Frontal cortex (tissue), 4 donors: ENCODE results near the gene ADAM23. TPM values are rescaled to one million over a fixed set of nuclear protein-coding genes. Genes with fewer than 3 reads are reported as not detected.

Source experiments
- DNase-seq, 2 donors: peaks; one replicate each; pipeline ENCODE4 v3.0.0; 2012; ENCODE audit warnings: low spot score in 2 of 2
- FAIRE-seq: peaks from 2 replicates; lab custom pipeline; 2012; peaks lifted over from hg19 to GRCh38; lab: Jason Lieb, UNC
- total RNA-seq: library from RNA; depleted of rRNA; stranded (reverse); fragments of >200 nt; gene quantifications from one replicate; pipeline ENCODE4 v1.2.3, GENCODE V29; 2014
- donor health status: control.
- donor health status: control.
- donor health status: control.

ADAM23 gene
- total RNA-seq, 1 donor from 2014 or later = 20.0 TPM

DNA sequence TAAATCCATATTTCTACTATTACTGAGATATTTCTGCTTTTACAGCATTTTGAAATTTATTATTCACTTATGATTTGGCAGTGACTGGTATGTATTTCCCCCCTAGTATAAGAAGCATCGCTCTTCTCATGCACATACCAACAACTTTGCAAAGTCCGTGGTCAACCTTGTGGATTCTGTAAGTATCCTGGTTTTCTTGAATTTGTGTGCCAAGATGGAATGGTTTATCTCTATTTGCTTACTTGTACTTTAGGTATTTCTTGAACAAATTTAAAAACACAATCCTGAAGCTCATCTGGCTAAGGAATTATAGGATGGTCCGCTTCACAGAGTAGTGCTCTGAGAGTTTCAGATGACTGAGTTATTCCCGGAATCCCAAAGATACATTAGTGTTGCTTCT is 114.0 kb downstream of the ADAM23 start:
- DNase-seq (no peak), FAIRE-seq (no peak)

DNA sequence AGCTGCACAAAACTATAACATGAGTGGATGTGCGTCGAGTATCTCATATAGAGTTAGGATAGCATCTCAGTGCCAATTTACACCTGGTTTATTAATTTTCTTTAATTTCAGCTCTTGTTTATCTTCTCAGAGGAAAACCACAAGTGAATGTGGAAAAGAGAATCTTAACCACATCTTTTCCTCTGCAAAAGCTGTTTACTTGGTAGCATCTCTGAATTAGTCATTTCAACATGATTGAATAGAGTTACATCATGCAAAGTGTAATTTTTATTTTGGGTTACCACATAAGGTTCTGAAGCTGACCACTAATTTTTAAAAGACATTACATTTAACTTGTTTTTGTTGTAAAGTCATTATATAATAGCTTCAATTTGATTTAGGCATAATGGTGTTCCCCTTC is 115.2 kb downstream of the ADAM23 start:
- DNase-seq (no peak), FAIRE-seq (no peak)

DNA sequence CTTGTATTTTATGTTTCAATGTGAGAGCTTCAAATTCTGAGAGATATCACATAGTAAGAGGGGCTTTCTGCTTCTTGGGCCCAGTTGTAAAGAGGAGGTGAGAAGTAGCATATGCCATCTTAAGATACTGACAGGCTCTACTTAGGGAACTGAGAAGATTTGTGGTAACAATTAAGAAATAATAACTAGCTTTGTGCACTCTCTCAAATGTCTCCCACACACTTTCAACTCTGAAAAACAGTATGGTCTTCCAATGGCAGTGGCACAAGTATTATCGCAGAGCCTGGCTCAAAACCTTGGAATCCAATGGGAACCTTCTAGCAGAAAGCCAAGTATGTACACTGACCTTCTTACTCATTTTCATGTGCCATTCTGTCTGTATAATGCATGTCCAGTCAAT is 118.6 kb downstream of the ADAM23 start:
- FAIRE-seq = no peak
- no peak for DNase-seq

- FAIRE-seq = no peak
- no peak for DNase-seq
These were observed 119.0 kb downstream of the ADAM23 start for GRCh38 chr2:206562375-206562774.

DNA sequence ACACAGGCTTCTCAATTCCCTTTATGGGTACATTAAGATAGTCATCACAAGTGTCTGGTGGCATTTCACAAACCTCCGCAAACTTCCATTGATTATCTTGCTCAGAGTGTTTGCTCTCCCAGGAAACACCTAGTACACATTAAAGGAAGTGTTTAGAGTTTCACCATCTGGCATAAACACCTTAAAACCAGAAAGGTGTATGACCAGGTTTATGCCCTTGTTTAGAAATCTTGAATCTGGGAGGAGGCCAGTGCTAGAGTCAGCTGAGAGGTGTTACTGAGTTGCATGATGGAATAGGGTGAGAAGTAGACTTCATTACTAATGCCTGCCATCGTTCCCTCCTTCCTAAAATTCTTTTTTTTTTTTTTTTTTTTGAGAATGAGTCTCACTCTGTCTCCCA is 120.0 kb downstream of the ADAM23 start:
- FAIRE-seq = no peak
- DNase-seq = no peak

GRCh38 chr2:206565666-206566065 is 122.3 kb downstream of the ADAM23 start:
- FAIRE-seq = no peak
- no peak for DNase-seq

- no peak for FAIRE-seq
- DNase-seq = no peak
These were observed 126.1 kb downstream of the ADAM23 start for GRCh38 chr2:206569470-206569869.

- no peak for DNase-seq
- FAIRE-seq = no peak
These were observed 126.9 kb downstream of the ADAM23 start for GRCh38 chr2:206570199-206570598.

GRCh38 chr2:206572725-206573124 is 129.4 kb downstream of the ADAM23 start:
- DNase-seq (no peak), FAIRE-seq (no peak)

DNA sequence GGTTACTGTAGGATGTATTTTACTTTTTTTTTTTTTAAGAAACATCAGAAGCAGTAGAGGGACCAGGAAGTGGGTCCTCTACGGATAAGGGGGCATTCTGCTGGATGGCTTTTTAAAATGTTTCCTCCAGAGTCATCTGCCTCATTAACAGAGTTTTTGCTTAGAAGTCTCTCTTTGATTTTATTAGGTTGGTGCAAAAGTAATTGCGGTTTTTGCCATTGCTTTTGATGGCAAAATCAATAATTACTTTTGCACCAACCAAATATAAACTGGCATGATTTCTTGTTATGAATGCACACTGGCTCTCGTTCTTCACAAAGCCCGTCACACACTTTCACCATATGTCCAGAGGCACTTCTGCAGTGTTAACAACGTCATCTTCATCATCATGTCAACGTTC is 130.5 kb downstream of the ADAM23 start:
- DNase-seq = no peak
- no peak for FAIRE-seq

DNA sequence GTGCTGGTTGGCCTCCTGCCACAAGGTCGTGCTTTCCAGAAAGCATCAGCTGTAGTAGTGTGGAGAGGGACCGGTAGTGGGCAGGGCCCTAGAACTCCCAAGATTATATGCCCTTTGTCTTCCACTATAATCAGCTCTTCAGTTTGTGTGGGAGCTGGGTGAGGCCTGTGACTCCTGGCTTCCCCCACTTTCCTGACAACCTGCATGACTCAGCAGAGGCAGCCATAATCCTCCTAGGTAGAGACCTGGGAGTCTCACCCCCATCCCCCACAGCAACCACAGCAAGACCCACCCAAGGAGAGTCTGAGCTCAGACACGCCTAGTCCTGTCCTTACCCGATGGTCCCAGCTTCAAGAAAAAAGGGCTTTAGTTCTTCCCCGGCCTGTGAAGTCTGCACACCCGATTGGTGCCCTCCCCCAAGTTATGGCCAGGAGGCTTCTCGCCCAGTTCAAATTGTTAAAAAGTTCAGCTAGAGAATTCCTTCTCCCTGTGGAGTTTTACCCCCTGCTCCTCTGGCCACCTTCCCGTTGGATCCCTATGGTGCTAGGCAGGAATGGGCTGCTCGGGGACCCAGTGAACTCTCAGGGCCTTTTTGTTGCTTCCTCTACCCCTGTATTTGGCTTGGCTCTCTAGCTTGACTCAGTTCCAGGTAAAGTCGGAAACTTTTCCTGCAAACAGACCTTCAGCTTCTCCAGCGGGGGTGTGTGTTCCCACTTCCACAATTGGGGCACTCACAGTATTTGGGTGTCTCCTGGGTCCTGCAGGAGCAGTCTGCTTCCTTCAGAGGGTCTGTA is 141.2 kb downstream of the ADAM23 start:
- FAIRE-seq (no peak), DNase-seq (no peak)

DNA sequence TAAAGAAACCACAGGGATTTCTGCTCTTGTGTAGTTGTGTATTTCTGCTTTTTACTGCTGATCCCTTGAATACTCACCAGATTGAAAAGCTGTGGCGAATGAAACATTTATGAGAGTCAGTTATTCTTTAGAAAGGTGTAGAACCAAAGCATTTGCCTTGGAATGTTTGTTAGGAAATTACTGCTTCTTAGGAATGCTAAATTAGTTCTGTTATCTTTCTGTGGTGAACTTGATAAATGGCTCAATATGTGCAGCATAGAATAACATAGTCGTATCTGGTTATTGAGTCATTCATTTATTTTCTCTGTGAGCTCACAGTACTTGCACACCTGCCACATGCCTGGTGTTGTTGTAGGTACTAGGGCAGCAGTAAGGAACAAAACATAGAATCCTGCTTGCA is 142.0 kb downstream of the ADAM23 start:
- no peak for DNase-seq

GRCh38 chr2:206586609-206587008 is 143.3 kb downstream of the ADAM23 start:
- FAIRE-seq (no peak), DNase-seq (no peak)

More for the DNA sequence above, 142.0 kb downstream of the ADAM23 start:
- no peak for FAIRE-seq

DNA sequence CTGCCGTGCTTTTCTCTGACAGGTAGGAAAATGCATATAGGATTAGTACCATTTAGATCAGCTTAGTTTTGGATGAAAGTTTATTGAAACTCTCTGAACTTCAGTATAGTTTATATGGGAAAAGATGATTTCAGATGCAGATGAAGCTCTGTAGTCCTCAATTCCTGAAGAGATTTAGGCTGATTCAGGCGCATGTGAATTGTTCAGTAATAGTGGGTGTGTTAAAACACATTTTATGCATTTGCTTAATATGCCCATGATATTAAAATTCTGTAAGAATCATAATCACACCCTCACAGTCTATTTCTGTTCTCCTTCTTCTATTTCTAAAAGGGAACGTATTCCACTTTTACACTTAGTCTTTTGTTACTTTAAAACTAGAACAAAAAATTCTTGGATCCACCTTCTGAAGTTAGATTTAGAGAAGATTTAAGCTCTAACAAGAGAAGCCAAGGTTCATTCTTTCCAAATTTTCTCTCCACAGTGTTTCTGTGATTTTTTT is 154.4 kb downstream of the ADAM23 start:
- DNase-seq = no peak
- no peak for FAIRE-seq

- DNase-seq (no peak), FAIRE-seq (no peak)
These were observed 159.9 kb downstream of the ADAM23 start for GRCh38 chr2:206603243-206603642.

DNA sequence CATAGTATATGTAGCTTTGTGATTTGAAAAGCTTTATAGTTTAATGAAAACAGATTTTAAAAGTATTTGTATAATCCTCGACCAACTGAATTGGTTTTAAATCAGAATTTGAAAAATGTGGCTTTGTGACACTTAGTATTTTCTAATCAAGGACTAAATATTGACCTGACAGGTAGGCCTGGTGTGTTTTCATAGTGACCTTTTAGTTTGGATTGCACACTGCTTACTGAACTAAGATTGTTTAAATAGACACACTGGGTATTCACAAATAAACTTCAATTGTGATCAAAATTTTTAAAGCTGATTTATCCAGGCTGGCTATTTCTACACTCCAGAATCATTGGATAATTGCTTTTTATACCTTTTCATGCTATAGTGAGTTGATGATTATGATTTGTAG is 167.1 kb downstream of the ADAM23 start:
- DNase-seq = no peak
- FAIRE-seq = no peak

DNA sequence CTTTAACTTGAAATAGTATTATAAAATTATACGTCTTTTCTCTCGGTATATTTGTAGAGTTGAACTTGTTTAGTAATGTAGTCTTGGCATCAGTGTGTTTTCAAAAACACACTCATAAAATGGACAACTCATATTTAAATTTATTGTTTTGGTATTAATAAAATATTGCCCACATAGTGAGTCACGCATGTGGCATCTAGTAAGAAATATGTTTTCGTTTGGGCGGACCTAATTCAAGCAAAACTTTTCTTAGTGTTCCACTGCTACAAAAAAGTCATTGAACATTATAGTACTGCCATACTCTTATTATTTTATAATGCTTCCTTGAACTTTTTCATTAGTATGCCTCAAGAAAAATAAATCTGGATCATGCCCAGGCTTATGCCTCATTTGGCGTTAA is 167.9 kb downstream of the ADAM23 start:
- FAIRE-seq = no peak
- DNase-seq = no peak

DNA sequence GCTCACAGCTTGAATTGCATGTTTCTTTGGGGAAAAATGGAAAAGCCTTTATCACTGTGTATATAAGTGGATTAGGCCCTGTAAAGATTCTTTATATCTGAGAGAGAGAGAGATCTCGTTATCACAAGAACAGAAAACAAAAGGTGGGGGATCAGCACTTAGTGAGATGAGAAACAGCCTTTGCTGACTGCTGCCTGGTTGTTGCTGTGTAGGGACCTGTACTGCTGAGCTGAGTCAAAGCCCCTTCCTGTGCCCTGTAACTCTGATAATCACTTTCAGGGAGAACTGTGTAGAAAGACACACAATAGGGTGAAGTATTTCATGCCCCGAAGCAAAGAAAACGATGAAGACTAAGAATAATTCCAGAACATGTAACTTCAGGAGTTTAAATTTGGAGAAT is 168.4 kb downstream of the ADAM23 start:
- FAIRE-seq (no peak), DNase-seq (no peak)

- FAIRE-seq = no peak
- no peak for DNase-seq
These were observed 171.5 kb downstream of the ADAM23 start for GRCh38 chr2:206614811-206615210.

GRCh38 chr2:206615417-206616089 is 172.2 kb downstream of the ADAM23 start:
- DNase-seq (no peak), FAIRE-seq (no peak)

DNA sequence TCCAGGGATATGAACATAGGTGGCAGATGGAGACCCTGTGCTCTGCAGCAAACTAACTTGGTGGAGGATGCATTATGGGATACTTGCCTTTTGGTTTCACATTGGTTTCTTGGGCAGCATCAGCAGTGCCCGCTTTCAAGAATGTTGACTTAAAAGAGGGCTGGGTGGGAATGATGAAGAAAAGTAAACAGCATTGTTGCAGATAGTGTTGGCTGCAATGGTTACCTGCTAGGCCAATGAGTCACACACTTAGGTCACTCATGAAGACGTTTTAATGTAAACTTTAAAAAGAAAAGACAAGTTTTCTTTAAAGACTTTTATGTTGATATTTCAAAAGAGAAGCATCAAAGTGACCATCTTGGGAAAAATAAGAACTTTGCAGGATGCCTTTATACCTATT is 172.8 kb downstream of the ADAM23 start:
- no peak for DNase-seq
- no peak for FAIRE-seq
